H1 (cell line): ENCODE data around the gene TNIK. TPM values are rescaled to one million over a fixed set of nuclear protein-coding genes. Genes with fewer than 3 reads are reported as not detected.

Source experiments
- CTCF ChIA-PET: fragments of 300-600 bp; sonication (Branson Sonifier 250); formaldehyde crosslinking; loops from one replicate; lab custom pipeline; 2021; ENCODE audit not compliant: partially characterized antibody; lab: Charles Lee
- POLR2A ChIA-PET: fragments of 300-600 bp; sonication (Branson Sonifier 250); formaldehyde crosslinking; loops from one replicate; lab custom pipeline; 2021; ENCODE audit warnings: inconsistent platforms; ENCODE audit not compliant: partially characterized antibody; lab: Charles Lee
- DNase-seq, 2 experiments: peaks; one replicate each; pipeline versions ENCODE4 v3.0.0 to v3.0.0-alpha.2; 2010 to 2022; ENCODE audit warnings: low spot score in 2 of 2, low read depth in 1 of 2, mixed read lengths in 1 of 2
- FAIRE-seq: peaks from 2 replicates; lab custom pipeline; 2011; peaks lifted over from hg19 to GRCh38; lab: Jason Lieb, UNC
- H2AFZ ChIP-seq: 2 replicates; pipeline ENCODE4 v1.8.1; 2012; ENCODE audit warnings: low read length, inconsistent platforms
- H2AK5ac ChIP-seq: 2 replicates; pipeline ENCODE4 v1.6.1; 2013; ENCODE audit warnings: low read depth, low read length
- H2BK120ac ChIP-seq: replicated peaks from 2 replicates; pipeline ENCODE3; 2013; ENCODE audit warnings: low read depth, low read length, inconsistent platforms
- H2BK12ac ChIP-seq: 2 replicates; pipeline ENCODE4 v1.6.1; 2013; ENCODE audit warnings: low read depth, low read length
- H2BK15ac ChIP-seq: 2 replicates; pipeline ENCODE4 v1.6.1; 2013; ENCODE audit warnings: low read length
- H2BK20ac ChIP-seq: 2 replicates; pipeline ENCODE4 v1.6.1; 2013; ENCODE audit warnings: low read length
- H2BK5ac ChIP-seq: 2 replicates; pipeline ENCODE4 v1.6.1; 2013; ENCODE audit warnings: low read depth, low read length
- H3K14ac ChIP-seq: 2 replicates; pipeline ENCODE4 v1.6.1; 2013; ENCODE audit warnings: inconsistent platforms; ENCODE audit not compliant: insufficient read length
- H3K18ac ChIP-seq: 2 replicates; pipeline ENCODE4 v1.6.1; 2013; ENCODE audit warnings: low read length; ENCODE audit errors: extremely low read depth
- H3K23ac ChIP-seq: 2 replicates; pipeline ENCODE4 v1.6.1; 2013; ENCODE audit warnings: inconsistent platforms; ENCODE audit not compliant: insufficient read length
- H3K23me2 ChIP-seq: 2 replicates; pipeline ENCODE4 v1.6.1; 2013; ENCODE audit warnings: low read depth, low read length
- H3K27ac ChIP-seq: 2 replicates; pipeline ENCODE4 v1.6.1; 2011; ENCODE audit warnings: low read depth, low read length, inconsistent platforms
- H3K27me3 ChIP-seq, 4 experiments: replicated peaks in 1 of 4; 1 replicate in 1 of 4; 2 replicates in 3 of 4; pipeline versions ENCODE4 v1.6.1 to v1.8.1; 2011 to 2013; ENCODE audit warnings: low read length in 3 of 4, mild to moderate bottlenecking in 3 of 4, inconsistent platforms in 2 of 4, mixed read lengths in 2 of 4, moderate library complexity in 1 of 4; ENCODE audit not compliant: control insufficient read depth in 3 of 4, insufficient read depth in 3 of 4; ENCODE audit errors: extremely low read depth in 1 of 4
- H3K36me3 ChIP-seq, 4 experiments: 2 replicates each; pipeline versions ENCODE4 v1.6.1 to v1.8.1; 2011 to 2013; ENCODE audit warnings: mild to moderate bottlenecking in 4 of 4, low read length in 3 of 4, moderate library complexity in 2 of 4, control low read depth in 1 of 4, inconsistent platforms in 1 of 4; ENCODE audit not compliant: insufficient read depth in 4 of 4, control insufficient read depth in 2 of 4
- H3K4ac ChIP-seq: replicated peaks from 2 replicates; pipeline ENCODE3; 2013; ENCODE audit warnings: low read length, low read depth, mixed read lengths, inconsistent platforms; ENCODE audit not compliant: insufficient read length
- H3K4me1 ChIP-seq, 4 experiments: replicated peaks in 1 of 4; 1 replicate in 1 of 4; 2 replicates in 3 of 4; pipeline versions ENCODE4 v1.6.1 to v1.8.1; 2011 to 2013; ENCODE audit warnings: low read length in 3 of 4, inconsistent platforms in 2 of 4, mixed read lengths in 1 of 4; ENCODE audit not compliant: insufficient read depth in 4 of 4, control insufficient read depth in 3 of 4
- H3K4me2 ChIP-seq, 2 experiments: 2 replicates each; pipeline versions ENCODE4 v1.6.1 to v1.8.1; 2011 to 2013; ENCODE audit warnings: low read depth in 2 of 2, low read length in 2 of 2, control low read depth in 1 of 2, inconsistent platforms in 1 of 2, mild to moderate bottlenecking in 1 of 2; ENCODE audit not compliant: insufficient read depth in 1 of 2
- H3K4me3 ChIP-seq, 4 experiments: fragments of 200-600, 300-600 bp in 1 of 4; sonication (generic), shearing (Covaris generic), sonication (Bioruptor Twin) in 1 of 4; 2 replicates each; pipeline versions ENCODE4 v1.5.1 to v1.8.1; 2011 to 2016; ENCODE audit warnings: low read length in 4 of 4, low read depth in 3 of 4, control low read depth in 2 of 4, inconsistent platforms in 2 of 4, mild to moderate bottlenecking in 2 of 4, mixed read lengths in 1 of 4, moderate library complexity in 1 of 4; ENCODE audit not compliant: insufficient read depth in 2 of 4; ENCODE audit errors: extremely low read depth in 1 of 4
- H3K56ac ChIP-seq: replicated peaks from 2 replicates; pipeline ENCODE3; 2013; ENCODE audit warnings: low read depth, mild to moderate bottlenecking, mixed read lengths, low read length, inconsistent platforms; ENCODE audit not compliant: insufficient read length
- H3K79me1 ChIP-seq: 2 replicates; pipeline ENCODE4 v1.6.1; 2013; ENCODE audit warnings: low read depth, low read length, control low read depth
- H3K79me2 ChIP-seq, 2 experiments: 2 replicates each; pipeline versions ENCODE4 v1.6.1 to v1.8.1; 2012 to 2013; ENCODE audit warnings: low read length in 2 of 2, mild to moderate bottlenecking in 2 of 2, inconsistent platforms in 1 of 2; ENCODE audit not compliant: insufficient read depth in 2 of 2, control insufficient read depth in 1 of 2
- H3K9ac ChIP-seq, 4 experiments: replicated peaks in 1 of 4; 1 replicate in 1 of 4; 2 replicates in 3 of 4; pipeline versions ENCODE4 v1.6.1 to v1.8.1; 2011 to 2013; ENCODE audit warnings: low read depth in 3 of 4, low read length in 3 of 4, control low read depth in 2 of 4, mild to moderate bottlenecking in 2 of 4, moderate library complexity in 2 of 4, inconsistent platforms in 1 of 4; ENCODE audit errors: extremely low read depth in 1 of 4
- H3K9me3 ChIP-seq, 2 experiments: 2 replicates each; pipeline versions ENCODE4 v1.6.1 to v1.8.1; 2012 to 2013; ENCODE audit warnings: mild to moderate bottlenecking in 2 of 2, moderate library complexity in 2 of 2, control low read depth in 1 of 2, inconsistent platforms in 1 of 2, low read depth in 1 of 2, low read length in 1 of 2, mixed read lengths in 1 of 2; ENCODE audit not compliant: insufficient read depth in 2 of 2
- H4K20me1 ChIP-seq, 2 experiments: replicated peaks in 1 of 2; 2 replicates each; pipeline versions ENCODE3 to v1.8.1; 2011 to 2013; ENCODE audit warnings: inconsistent platforms in 2 of 2, low read length in 2 of 2, mild to moderate bottlenecking in 1 of 2; ENCODE audit not compliant: insufficient read depth in 2 of 2, control insufficient read depth in 1 of 2
- H4K5ac ChIP-seq: 2 replicates; pipeline ENCODE4 v1.6.1; 2013; ENCODE audit warnings: low read length, low read depth, mixed read lengths, inconsistent platforms; ENCODE audit not compliant: insufficient read length
- H4K8ac ChIP-seq: 2 replicates; pipeline ENCODE4 v1.8.0; 2013; ENCODE audit warnings: mild to moderate bottlenecking, moderate library complexity, low read length, inconsistent platforms; ENCODE audit not compliant: insufficient read depth; ENCODE audit errors: extremely low read depth
- H4K91ac ChIP-seq: replicated peaks from 2 replicates; pipeline ENCODE3; 2013; ENCODE audit warnings: low read length, mixed read lengths, inconsistent platforms; ENCODE audit not compliant: insufficient read length
- BRCA1 ChIP-seq: IDR thresholded peaks from 2 replicates; pipeline ENCODE4 v1.6.1; 2012; ENCODE audit warnings: low read depth, low read length, improper control_type of control experiment
- CBX5 ChIP-seq: fragments of 300-800, 300-1000 bp; sonication (generic); IDR thresholded peaks from 2 replicates; pipeline ENCODE4 v1.7.1; 2016; ENCODE audit warnings: antibody characterized with exemption, low read length, low read depth
- CHD2 ChIP-seq: IDR thresholded peaks from 2 replicates; pipeline ENCODE4 v1.6.1; 2012; ENCODE audit warnings: low read length, improper control_type of control experiment
- GABPA ChIP-seq: IDR thresholded peaks from 2 replicates; pipeline ENCODE4 v1.6.1; 2011; ENCODE audit warnings: mild to moderate bottlenecking, low read length, moderate library complexity, borderline replicate concordance; ENCODE audit not compliant: insufficient read depth
- POU5F1 ChIP-seq: IDR thresholded peaks from 2 replicates; pipeline ENCODE4 v1.6.1; 2011; ENCODE audit warnings: low read depth, mild to moderate bottlenecking, low read length, moderate library complexity
- polyA plus RNA-seq, 7 experiments: library from polyadenylated mRNA; depleted of rRNA in 3 of 7; stranded (reverse) in 5 of 7; unstranded in 2 of 7; fragments of >200 nt in 5 of 7; fragments of 200-250 nt in 2 of 7; gene quantifications; 1 replicate in 5 of 7; 2 replicates in 1 of 7; 4 replicates in 1 of 7; pipeline versions ENCODE4 v1.2.1 to v1.2.3, GENCODE V29; 2011 to 2013; ENCODE audit warnings: missing spikeins in 2 of 7, mixed read lengths in 2 of 7
- total RNA-seq: library from RNA; stranded (reverse); fragmentation: NEBNext Ultra II Directional; extraction: Animal tissue kit (Norgen Biotek cat#: 25700); gene quantifications from 2 replicates; pipeline ENCODE4 v1.2.1, GENCODE V29; 2021

The TNIK gene
- total and polyA plus RNA-seq, 2 of the 8 experiments (the other 6 are each of a cell fraction or from before 2014, with no cell fraction given): 7.4 to 42.0 TPM

- H3K23ac ChIP-seq: no peak overlapping the region
- no peak overlapping the region for H4K91ac ChIP-seq
- no peaks in the 10 kb centered on the region for H3K9me3 ChIP-seq
- H2AFZ ChIP-seq: no peak overlapping the region
- H2BK12ac ChIP-seq: no peak overlapping the region
- DNase-seq: no peak
- no peak overlapping the region for H2BK5ac ChIP-seq
- H3K9ac ChIP-seq: no peak overlapping the region
- H3K79me2 ChIP-seq: peaks cover 0 to 44% of the 10 kb centered on the region in 2 experiments; a peak in 2 of 4 replicates
- no peaks in the 10 kb centered on the region for H3K79me1 ChIP-seq
- CTCF ChIA-PET: interaction anchor here (1.0 to 1.2 kb wide), 4 partner anchors 11 to 114 kb away, joined by 3 to 4 read pairs (median 4); no protein-coding TSS in a partner anchor
- H4K20me1 ChIP-seq: no peaks in the 10 kb centered on the region
- H2BK15ac ChIP-seq: no peak overlapping the region
- no peak for TF ChIP-seq CHD2
- TF ChIP-seq CBX5: no peak
- TF ChIP-seq BRCA1: no peak
- no peak for TF ChIP-seq POU5F1
- TF ChIP-seq GABPA: no peak
- TF ChIP-seq, all 59 proteins: peak for 0
- Histone ChIP-seq H2BK20ac (no peak overlapping the region), H3K56ac (no peak overlapping the region), H3K14ac (no peak overlapping the region), H4K8ac (no peak overlapping the region), H3K36me3 (no peaks in the 10 kb centered on the region), H3K23me2 (no peaks in the 10 kb centered on the region), H2AK5ac (no peak overlapping the region), H3K4me3 (no peak overlapping the region), H3K4me2 (no peak overlapping the region), H3K4ac (no peak overlapping the region), H4K5ac (no peak overlapping the region), H3K18ac (no peak overlapping the region), H2BK120ac (no peak overlapping the region), H3K27ac (no peak overlapping the region), H3K4me1 (peaks cover 0 to 7% (median 2%) of the 10 kb centered on the region in 4 experiments; a peak in 3 of 7 replicates), H3K27me3 (no peaks in the 10 kb centered on the region)
- no peak for FAIRE-seq
- POLR2A ChIA-PET: interaction anchor here (0.6 to 1.1 kb wide), 3 partner anchors 10 to 416 kb away, joined by 3 read pairs; no protein-coding TSS in a partner anchor
These were observed 150.3 kb downstream of the TNIK start for GRCh38 chr3:171309906-171310359.
